Measurements from ENCODE around the gene HELQ. TPM values are rescaled to one million over a fixed set of nuclear protein-coding genes. Genes with fewer than 3 reads are reported as not detected.
"Not testable (repeated sequence)": the region's sequence is repeated elsewhere in the genome, so short reads cannot be mapped to it uniquely, and the experiment has no call there.

The HELQ gene
- total RNA-seq, 1 experiment from 2014 or later, result 6.7 TPM

DNA sequence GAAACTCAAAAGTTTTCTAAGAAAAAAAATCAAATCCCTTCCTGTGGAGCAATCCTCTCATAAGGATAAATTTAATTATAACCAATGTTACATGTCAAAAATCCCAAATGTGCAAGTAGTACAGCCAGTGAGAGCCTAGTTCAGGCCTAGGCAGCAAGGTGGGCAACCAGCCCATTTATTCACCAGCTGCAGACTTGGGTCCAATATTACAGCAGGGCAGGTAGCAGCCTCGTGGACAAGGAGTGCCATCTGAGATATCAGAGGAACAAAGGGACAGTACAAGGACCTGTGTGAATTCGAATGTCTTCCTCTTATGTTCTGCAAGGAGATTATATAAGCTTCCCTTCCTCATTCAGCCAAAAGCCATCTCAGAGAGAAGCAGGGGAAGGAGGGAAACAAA is 6.6 kb downstream of the HELQ start:
- 0 out of 2 replicates have a peak, but pooled peaks cover 2% of the 10 kb centered on the region for H3K36me3 ChIP-seq
- H3K9me3 ChIP-seq, result no peaks in the 10 kb centered on the region
- no peak for DNase-seq
- H3K4me3 ChIP-seq, result no peak overlapping the region
- no peaks in the 10 kb centered on the region for H3K27me3 ChIP-seq

DNA sequence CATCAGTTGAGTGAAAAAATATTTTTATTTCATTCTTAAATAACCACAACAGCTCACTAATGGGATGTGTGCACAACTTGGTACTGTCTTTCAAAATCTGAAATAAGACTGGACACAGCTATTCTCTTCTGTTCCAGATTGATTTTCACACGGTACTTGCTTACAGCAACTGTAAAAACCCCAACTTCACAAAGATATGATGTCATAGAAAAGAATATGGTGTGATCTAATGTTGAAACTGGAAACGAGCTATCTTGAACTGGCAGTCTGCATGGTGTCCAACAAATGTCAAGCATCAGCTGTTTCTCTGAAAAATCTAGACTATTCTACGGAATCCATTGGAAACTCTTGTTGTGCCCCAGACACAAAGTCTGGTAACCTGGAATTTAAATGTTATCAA is 14.7 kb downstream of the HELQ start:
- H3K9me3 ChIP-seq, result no peaks in the 10 kb centered on the region
- H3K4me3 ChIP-seq, result no peak overlapping the region
- no peaks in the 10 kb centered on the region for H3K27me3 ChIP-seq
- DNase-seq, result no peak
- no peaks in the 10 kb centered on the region; the same call in 1 of the 2 replicates for H3K36me3 ChIP-seq

DNA sequence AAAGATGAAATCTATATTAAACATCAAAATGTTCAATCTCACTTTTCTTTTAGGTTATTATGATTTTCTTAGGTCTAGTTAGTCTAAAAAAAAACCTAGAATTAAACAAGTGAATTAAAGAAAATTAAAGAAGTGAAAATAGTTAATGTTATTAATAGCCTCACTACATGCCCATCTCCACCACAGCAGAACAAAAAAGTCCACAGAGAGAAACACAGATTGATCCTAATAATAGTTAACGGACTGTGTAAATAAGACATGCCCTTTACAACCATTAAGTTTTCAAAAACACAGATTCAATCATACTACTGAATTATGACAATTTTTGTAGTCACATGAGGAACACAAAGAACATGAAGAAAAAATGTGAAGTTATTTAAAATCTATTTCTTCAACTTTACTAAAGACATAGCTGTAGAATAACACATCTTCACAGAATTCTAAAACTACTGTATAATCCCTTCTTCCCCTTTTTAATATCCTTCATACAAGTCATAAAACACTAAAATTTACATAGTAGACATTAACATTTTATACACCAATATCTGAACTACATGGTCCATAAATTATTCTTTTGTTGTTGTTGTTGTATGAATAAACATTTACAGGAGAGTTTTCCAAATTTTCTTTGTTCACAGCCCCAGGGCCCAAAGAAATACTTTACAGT is 15.3 kb downstream of the HELQ start:
- no peaks in the 10 kb centered on the region for H3K27me3 ChIP-seq
- H3K36me3 ChIP-seq, result no peaks in the 10 kb centered on the region; the same call in 1 of the 2 replicates
- DNase-seq, result no peak
- H3K9me3 ChIP-seq, result no peaks in the 10 kb centered on the region
- H3K4me3 ChIP-seq, result no peak overlapping the region

DNA sequence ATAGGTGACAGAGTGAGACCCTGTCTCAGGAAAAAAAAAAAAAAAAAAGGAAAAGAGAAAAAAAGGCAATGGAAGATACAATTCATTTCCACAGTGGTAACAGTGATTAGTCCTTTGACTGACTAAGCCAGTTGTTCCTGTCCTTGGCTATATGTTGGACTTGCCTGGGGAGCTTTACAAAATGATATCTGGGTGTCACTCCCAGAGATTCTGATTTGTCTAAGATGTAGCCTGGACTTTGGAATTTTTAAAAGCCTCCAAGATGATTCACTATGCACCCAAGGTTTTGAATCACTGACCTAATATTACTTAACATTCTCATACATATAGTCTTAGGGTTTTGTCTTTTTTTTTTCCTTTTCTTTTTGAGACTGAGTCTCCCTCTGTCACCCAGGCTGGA is 16.9 kb downstream of the HELQ start:
- no peaks in the 10 kb centered on the region for H3K9me3 ChIP-seq
- H3K4me3 ChIP-seq, result no peak overlapping the region
- no peaks in the 10 kb centered on the region for H3K27me3 ChIP-seq
- no peaks in the 10 kb centered on the region; the same call in 1 of the 2 replicates for H3K36me3 ChIP-seq
- no peak for DNase-seq

DNA sequence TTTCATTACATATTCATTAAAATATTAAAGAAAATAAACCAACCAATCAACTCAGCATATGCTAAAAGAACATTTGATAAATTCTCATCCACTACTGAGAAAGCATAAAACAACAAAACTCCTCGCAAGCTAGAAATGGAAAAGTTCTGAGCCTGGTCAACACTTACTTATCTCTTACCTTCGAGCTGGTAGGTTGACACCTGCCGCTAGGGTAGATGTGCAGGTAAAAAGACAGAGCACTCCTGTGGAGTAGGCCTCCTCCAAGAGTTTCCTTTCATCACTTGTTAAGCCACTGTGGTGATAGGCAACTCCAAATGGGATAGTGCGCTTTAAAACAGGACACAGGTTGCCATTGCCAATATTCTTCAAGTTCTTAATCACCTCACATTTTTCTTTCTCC is 18.9 kb downstream of the HELQ start:
- Histone ChIP-seq H3K9me3 (no peaks in the 10 kb centered on the region), H3K36me3 (no peaks in the 10 kb centered on the region; the same call in 1 of the 2 replicates), H3K27me3 (no peaks in the 10 kb centered on the region), H3K4me3 (no peak overlapping the region)
- no peak for DNase-seq

DNA sequence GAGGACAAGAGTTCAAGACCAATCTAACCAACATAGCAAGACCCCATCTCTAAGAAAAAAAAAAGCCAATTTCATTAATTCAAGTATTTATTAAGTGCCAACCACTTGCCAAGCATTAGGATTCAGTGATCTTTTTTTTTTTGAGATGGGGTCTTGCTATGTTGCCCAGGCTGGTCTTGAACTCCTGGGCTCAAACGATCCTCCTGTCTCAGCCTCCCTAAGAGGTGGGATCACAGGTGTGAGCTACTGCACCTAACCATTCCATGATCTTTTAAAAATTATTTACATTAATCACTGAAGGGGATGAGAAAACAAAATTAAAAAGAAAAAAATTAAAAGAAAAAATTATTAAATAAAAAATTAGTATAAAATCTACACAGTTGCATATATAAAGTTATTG is 24.4 kb downstream of the HELQ start:
- H3K36me3 ChIP-seq, result no peaks in the 10 kb centered on the region; the same call in 1 of the 2 replicates
- no peak overlapping the region for H3K4me3 ChIP-seq
- H3K9me3 ChIP-seq, result no peaks in the 10 kb centered on the region
- DNase-seq, result no peak
- H3K27me3 ChIP-seq, result no peaks in the 10 kb centered on the region

DNA sequence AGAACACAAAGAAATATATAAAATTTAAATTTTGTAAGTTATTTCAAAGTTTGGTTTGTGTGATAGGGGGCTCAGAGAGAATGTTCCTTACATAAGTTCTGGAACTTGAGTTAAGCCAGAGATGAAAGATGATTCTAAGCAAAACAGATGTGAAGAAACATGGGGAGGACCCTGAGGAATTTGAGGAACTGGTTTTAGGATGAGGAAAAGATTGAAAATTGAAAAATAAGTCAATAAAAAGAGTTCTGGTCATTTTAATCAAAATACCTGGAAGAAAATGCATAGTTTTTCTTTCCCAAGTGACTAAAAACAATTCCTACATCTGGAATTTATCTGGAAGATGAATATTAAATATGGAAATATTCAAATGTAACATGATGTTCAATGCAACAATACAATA is 37.4 kb downstream of the HELQ start:
- DNase-seq, result no peak
- H3K9me3 ChIP-seq, result no peaks in the 10 kb centered on the region
- H3K36me3 ChIP-seq, result peaks cover 5% of the 10 kb centered on the region
- H3K4me3 ChIP-seq, result no peak overlapping the region
- no peaks in the 10 kb centered on the region for H3K27me3 ChIP-seq

DNA sequence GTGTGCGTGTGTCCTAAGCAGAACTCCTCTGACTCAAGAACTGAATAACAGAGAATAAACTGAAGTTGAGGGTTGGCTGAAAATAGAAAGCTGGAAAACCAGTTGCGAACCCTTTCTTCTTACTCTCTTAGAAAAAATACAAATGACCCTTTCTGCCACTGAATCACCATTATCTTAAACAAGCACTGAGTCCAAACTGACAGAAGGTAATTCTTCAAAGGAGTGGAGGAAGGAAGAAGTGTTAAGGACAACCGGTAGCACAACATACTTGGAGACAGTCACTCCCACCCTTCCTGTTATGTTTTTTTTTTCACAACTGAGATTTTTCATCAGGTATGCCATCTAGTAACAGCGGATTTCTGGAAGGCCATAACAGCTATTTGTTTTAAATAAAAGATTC is 38.1 kb downstream of the HELQ start:
- DNase-seq, result no peak
- no peaks in the 10 kb centered on the region for H3K9me3 ChIP-seq
- peaks cover 5% of the 10 kb centered on the region for H3K36me3 ChIP-seq
- no peak overlapping the region for H3K4me3 ChIP-seq
- no peaks in the 10 kb centered on the region for H3K27me3 ChIP-seq

DNA sequence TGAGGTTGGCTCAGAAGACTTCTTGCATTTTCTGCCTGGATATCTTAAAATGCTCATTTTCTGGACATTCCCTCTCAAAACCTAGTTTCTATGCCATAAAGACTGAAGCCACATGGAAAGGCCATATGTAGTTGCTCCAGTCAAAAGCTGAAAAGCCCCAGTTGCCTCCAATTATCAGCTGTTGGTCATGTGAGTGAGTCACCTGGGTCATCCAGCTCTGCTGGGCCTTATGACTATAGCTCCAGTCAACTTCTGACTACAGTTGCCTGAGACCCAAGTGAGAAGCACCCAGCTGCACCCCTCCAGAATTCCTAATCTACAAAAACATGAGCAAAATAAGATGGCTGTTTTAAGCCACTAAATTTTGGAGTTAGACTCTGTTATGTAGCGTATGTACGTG is 41.9 kb downstream of the HELQ start:
- peaks cover 3% of the 10 kb centered on the region for H3K36me3 ChIP-seq
- H3K27me3 ChIP-seq, result no peaks in the 10 kb centered on the region
- no peak for DNase-seq
- H3K9me3 ChIP-seq, result no peaks in the 10 kb centered on the region
- no peak overlapping the region for H3K4me3 ChIP-seq

DNA sequence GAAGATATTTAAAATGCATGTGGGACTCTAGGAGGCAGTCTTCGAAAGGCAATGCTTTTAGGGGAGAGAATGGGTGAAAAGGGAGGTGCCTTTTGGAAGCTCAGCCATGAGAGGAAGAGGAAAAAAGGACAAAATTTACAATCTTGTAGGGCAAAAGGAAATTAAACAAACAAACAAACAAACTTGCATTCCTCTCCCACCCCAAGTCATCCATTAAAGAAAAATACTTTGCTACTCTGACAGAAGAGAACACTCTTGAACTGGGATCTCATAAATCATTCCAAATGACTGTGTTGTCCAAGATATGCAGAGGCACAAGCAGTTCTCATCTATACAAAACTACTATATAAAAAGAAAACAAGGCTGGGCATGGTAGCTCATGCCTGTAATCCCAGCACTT is 46.7 kb downstream of the HELQ start:
- H3K4me3 ChIP-seq, result no peak overlapping the region
- DNase-seq, result no peak
- no peaks in the 10 kb centered on the region for H3K9me3 ChIP-seq
- no peaks in the 10 kb centered on the region for H3K27me3 ChIP-seq
- no peaks in the 10 kb centered on the region for H3K36me3 ChIP-seq

DNA sequence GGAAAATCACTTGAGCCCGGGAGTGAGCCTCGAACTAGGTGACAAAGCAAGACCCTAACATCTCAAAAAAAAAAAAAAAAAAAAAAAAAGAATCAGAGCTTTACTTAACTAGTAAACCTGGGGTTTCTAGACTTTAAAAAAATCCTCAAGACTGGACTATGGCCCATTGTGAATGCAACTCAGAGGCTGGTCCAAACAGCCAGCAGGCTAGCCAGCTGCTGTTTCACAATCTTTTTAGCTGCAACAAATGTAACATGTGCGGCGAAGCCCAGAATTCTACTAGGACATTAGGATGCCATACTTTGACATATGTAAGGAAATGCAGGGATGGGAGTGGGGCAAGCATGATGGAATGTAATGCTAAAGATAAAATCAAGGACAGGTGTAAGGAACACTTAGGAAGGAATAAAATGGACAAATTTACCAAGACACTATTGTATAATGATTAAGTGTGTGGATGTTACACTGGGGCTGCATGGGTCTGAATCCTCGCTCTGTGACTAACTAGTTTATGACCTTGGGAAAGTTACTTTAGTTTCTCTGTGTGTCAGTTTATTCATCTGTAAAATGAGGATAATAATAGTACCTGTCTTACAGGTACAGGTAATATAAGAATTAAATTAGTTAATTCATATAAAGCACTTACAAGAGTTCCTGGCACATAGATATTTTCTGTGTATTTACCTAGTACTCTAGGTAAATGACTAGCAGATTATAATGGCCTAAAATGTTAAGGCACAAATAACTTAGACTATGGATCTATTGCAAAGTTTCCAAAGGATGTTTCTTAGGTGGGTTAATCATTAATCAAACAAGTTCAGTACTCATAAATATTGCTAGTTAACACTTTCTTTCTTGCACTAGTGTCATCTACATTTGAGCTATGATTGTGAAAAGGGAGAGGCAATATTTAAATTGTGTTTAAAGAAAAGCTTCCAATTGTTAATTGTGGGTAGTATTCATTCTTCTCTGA is 49.5 kb downstream of the HELQ start:
- no peak for DNase-seq
- no peaks in the 10 kb centered on the region for H3K36me3 ChIP-seq
- H3K4me3 ChIP-seq, result no peak overlapping the region
- no peaks in the 10 kb centered on the region for H3K27me3 ChIP-seq
- no peaks in the 10 kb centered on the region for H3K9me3 ChIP-seq

DNA sequence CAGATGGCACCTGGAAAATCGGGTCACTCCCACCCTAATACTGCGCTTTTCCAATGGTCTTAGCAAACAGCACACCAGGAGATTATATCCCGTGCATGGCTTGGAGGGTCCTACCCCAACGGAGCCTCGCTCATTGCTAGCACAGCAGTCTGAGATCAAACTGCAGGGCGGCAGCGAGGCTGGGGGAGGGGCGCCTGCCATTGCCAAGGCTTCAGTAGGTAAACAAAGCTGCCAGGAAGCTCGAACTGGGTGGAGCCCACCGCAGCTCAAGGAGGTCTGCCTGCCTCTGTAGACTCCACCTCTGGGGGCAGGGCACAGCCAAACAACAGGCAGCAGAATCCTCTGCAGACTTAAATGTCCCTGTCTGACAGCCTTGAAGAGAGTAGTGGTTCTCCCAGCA is 57.5 kb downstream of the HELQ start:
- H3K9me3 ChIP-seq, H3K27me3 ChIP-seq, H3K36me3 ChIP-seq, H3K4me3 ChIP-seq, DNase-seq: not testable (repeated sequence)

DNA sequence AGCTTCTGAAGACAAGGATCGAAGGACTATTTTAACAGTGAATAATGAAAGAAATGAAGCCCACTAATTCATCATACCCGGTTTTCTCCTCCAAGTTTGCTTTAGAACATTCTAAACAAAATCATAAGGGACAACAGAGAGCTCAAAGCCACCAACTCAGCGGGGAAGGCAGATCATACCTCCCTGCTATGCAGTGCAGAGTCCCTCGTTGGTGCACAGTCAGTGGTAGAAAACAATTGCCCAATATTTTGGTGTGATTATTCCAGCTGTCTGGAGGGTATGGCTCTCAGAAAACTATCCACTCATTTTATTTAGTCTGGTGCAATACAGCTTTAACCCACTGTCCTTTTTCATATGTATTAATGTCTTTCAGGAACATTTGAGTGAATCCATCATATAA is 61.7 kb downstream of the HELQ start:
- DNase-seq, result no peak
- Histone ChIP-seq H3K9me3 (no peaks in the 10 kb centered on the region), H3K27me3 (no peaks in the 10 kb centered on the region), H3K4me3 (no peak overlapping the region), H3K36me3 (no peaks in the 10 kb centered on the region)

DNA sequence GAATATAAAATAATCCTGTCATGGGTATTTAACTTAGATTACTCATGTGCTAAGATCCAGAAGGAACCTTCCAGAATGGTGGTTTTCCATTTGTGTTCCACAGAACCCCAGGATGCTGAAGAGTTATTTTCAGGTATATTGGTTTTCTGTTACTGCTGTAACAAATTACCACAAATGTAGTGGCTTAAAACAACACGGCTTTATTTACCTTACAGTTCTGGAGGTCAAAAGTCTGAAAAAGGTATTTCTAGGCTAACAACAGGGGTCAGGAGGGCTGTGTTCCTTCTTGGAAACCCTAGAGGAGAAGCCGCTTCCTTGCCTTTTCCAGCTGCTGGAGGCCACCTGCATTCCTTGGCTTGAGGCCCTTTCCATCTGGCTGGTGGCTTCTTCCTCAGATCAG is 63.1 kb downstream of the HELQ start:
- H3K36me3 ChIP-seq, result no peaks in the 10 kb centered on the region
- no peak overlapping the region for H3K4me3 ChIP-seq
- DNase-seq, result no peak
- H3K27me3 ChIP-seq, result no peaks in the 10 kb centered on the region
- no peaks in the 10 kb centered on the region for H3K9me3 ChIP-seq

DNA sequence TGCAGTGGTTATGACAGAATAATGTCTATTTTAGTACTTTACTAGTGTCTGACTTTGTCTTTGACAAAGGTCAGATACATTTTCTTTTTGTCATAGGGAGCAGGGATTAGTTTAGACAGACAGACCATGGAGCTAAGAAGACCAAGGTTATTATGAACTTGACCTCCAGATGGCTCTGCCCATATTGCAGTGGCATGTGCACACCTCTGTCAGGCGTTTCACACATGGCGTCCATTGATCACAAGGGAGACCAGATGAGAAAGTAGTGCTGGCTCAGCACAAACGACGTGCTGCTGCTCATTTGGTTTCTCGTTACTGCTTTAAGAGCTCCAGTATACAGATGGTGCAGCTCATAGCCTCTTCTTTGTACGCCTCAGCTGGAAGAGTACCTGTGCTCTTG is 64.7 kb downstream of the HELQ start:
- no peak overlapping the region for H3K4me3 ChIP-seq
- H3K9me3 ChIP-seq, result no peaks in the 10 kb centered on the region
- DNase-seq, result no peak
- no peaks in the 10 kb centered on the region for H3K27me3 ChIP-seq
- H3K36me3 ChIP-seq, result no peaks in the 10 kb centered on the region

DNA sequence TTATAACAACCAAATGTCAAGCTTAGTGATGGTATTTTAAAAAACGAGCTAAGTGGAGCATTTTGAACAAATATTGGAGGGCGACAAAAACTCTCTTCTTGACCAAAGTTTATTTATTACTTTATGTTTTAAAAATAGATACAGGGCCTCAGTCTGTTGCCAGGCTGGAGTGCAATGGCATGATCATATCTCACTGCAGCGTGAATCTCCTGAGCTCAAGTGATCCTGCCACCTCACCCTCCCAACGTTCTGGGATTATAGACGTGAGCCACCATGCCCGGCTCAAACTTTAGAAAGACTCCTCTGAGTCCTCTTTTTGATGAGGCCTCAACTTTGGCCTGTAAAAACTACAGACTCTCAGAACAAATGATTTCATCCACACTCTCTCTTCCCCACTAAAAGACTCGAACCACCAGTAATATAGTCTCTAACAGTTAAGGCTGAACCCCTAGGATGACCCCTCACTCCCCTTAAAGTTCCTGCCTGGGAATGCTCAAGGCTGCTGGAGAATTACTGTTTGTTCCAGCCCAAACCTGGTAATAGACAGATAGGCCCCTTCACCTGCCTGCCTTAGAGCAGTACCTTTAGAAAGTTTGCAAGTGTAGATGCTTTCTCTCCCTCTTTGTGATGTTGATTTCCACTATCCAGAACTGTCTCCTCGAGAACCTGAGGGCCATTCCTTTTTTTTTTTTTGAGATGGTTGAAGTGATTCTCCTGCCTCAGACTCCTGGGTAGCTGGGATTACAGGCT is 65.7 kb downstream of the HELQ start:
- Histone ChIP-seq H3K27me3 (no peaks in the 10 kb centered on the region), H3K9me3 (no peaks in the 10 kb centered on the region), H3K4me3 (no peak overlapping the region), H3K36me3 (no peaks in the 10 kb centered on the region)
- no peak for DNase-seq

DNA sequence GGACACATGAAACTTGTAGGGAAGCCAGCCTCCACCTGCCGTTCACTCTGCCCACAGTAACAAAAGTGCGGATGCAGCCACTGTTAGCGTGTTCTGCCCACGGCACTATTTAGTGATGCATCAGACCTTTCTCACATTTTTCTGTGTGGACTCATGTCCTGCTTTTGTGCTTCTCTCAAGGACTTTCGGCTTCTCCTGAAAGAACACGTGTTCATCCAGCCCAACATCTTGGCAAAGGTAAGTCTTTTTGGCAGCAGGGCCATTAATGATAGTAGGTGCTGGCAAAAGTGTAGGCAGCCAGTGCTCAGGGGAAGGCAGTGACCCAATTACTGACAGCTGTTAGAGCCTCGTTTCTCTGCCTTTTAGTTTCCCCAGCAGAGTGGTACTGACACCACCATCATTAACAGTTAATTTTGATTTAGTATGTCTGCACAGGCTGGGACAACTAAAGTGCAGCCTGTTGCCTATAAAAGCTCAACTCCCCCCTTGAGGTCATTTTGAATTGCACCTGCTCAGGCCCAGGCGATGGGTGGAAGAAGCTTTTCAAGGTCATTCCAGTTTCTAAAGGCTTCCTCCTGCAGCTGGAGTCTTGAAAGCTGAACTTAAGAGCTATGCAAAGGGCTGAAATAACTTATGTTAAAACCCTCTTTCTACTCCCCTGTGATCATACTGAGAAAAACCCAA is 66.4 kb downstream of the HELQ start:
- Histone ChIP-seq H3K4me3 (no peak overlapping the region), H3K9me3 (no peaks in the 10 kb centered on the region), H3K27me3 (no peaks in the 10 kb centered on the region), H3K36me3 (no peaks in the 10 kb centered on the region)
- DNase-seq, result no peak

Data from MG63 (cell line).